HepG2 (cell line): ENCODE measurements around the gene TPCN2. TPM values are rescaled to one million over a fixed set of nuclear protein-coding genes. Genes with fewer than 3 reads are reported as not detected.

Experiments
- ATAC-seq: fragments of 200-7000 bp; cut with Tn5 transposase; 3 replicates; pipeline ENCODE4 v1.9.1; 2020; ENCODE audit warnings: mild to moderate bottlenecking, moderate library complexity
- BruUV-seq: library from RNA; stranded (reverse); fragments of 400-500 nt; replicated peaks from 2 replicates; lab custom pipeline; 2021; lab: Mats Ljungman, UMichigan
- CTCF ChIA-PET: fragments of 300-600 bp; formaldehyde crosslinking; extraction: SDS; loops from one replicate; lab custom pipeline; 2021; ENCODE audit warnings: low total read pairs, inconsistent platforms, low intra/inter-chr PET ratio; lab: Yijun Ruan, JAX
- POLR2A ChIA-PET: fragments of 350-600 bp; sonication (Branson Sonifier 250); formaldehyde crosslinking; loops from one replicate; lab custom pipeline; 2020; ENCODE audit warnings: antibody characterized with exemption, inconsistent platforms; lab: Yijun Ruan, JAX
- DNase-seq: peaks from one replicate; pipeline ENCODE4 v3.0.0-alpha.2; 2015; ENCODE audit warnings: low spot score
- FAIRE-seq: peaks from 3 replicates; lab custom pipeline; 2011; peaks lifted over from hg19 to GRCh38; lab: Jason Lieb, UNC
- H2AFZ ChIP-seq: one replicate; pipeline ENCODE4 v1.6.1; 2011; ENCODE audit warnings: low read length, inconsistent platforms
- H3K27ac ChIP-seq: fragments of 300-600 bp; 3 replicates; pipeline ENCODE4 v1.8.0; 2011; ENCODE audit warnings: mixed run types, mild to moderate bottlenecking, mixed read lengths, low read length, inconsistent platforms; ENCODE audit not compliant: insufficient read depth; ENCODE audit errors: extremely low read length
- H3K27me3 ChIP-seq, 2 experiments: fragments of 200-600 bp in 1 of 2; 2 replicates in 1 of 2; 3 replicates in 1 of 2; pipeline versions ENCODE4 v1.6.0 to v1.8.0; 2011; ENCODE audit warnings: low read length in 2 of 2, mild to moderate bottlenecking in 2 of 2, moderate library complexity in 2 of 2, inconsistent platforms in 1 of 2; ENCODE audit not compliant: insufficient read depth in 2 of 2, control insufficient read depth in 1 of 2
- H3K36me3 ChIP-seq, 2 experiments: fragments of 200-600 bp in 1 of 2; replicated peaks in 1 of 2; 2 replicates in 1 of 2; 3 replicates in 1 of 2; pipeline versions ENCODE4 v1.5.1 to v1.8.0; 2011; ENCODE audit warnings: low read length in 2 of 2, inconsistent platforms in 1 of 2; ENCODE audit not compliant: insufficient read depth in 2 of 2, control insufficient read depth in 1 of 2
- H3K4me1 ChIP-seq: 2 replicates; pipeline ENCODE4 v1.5.1; 2012; ENCODE audit warnings: low read length, inconsistent platforms; ENCODE audit not compliant: insufficient read depth
- H3K4me2 ChIP-seq: 2 replicates; pipeline ENCODE4 v1.6.0; 2011; ENCODE audit warnings: low read depth, low read length, inconsistent platforms
- H3K4me3 ChIP-seq, 3 experiments: fragments of 200-600 bp in 1 of 3; sonication (generic), shearing (Covaris generic) in 1 of 3; replicated peaks in 1 of 3; 2 replicates each; pipeline ENCODE4 v1.5.1; 2011 to 2016; ENCODE audit warnings: low read length in 3 of 3, inconsistent platforms in 2 of 3, low read depth in 2 of 3, mild to moderate bottlenecking in 2 of 3, control low read depth in 1 of 3, mixed read lengths in 1 of 3; ENCODE audit not compliant: insufficient read depth in 1 of 3
- H3K79me2 ChIP-seq: one replicate; pipeline ENCODE4 v1.6.1; 2011; ENCODE audit warnings: low read length, inconsistent platforms; ENCODE audit not compliant: insufficient read depth
- H3K9ac ChIP-seq: 2 replicates; pipeline ENCODE4 v1.6.0; 2011; ENCODE audit warnings: mild to moderate bottlenecking, low read depth, low read length, inconsistent platforms; ENCODE audit not compliant: insufficient read depth
- H3K9me3 ChIP-seq: 2 replicates; pipeline ENCODE4 v1.5.1; 2012; ENCODE audit warnings: mild to moderate bottlenecking, low read length
- H4K20me1 ChIP-seq: 2 replicates; pipeline ENCODE4 v1.6.0; 2011; ENCODE audit warnings: inconsistent platforms, mild to moderate bottlenecking, low read length, moderate library complexity; ENCODE audit not compliant: insufficient read depth
- FOXK2 ChIP-seq: fragments of 450-650 bp; IDR thresholded peaks from 2 replicates; pipeline ENCODE4 v1.6.1; 2016
- HNF4A ChIP-seq: sonication (generic); formaldehyde crosslinking; IDR thresholded peaks from 2 replicates; pipeline ENCODE4 v1.4.0; 2020; ENCODE audit warnings: missing genetic modification reagents
- SAP130 ChIP-seq: IDR thresholded peaks from 2 replicates; pipeline ENCODE4 v1.6.1; 2016; ENCODE audit warnings: low read depth
- SYNCRIP ChIP-seq: fragments of 200-400 bp; formaldehyde crosslinking; IDR thresholded peaks from 2 replicates; pipeline ENCODE4 v1.6.1; 2018; ENCODE audit warnings: mild to moderate bottlenecking, low read depth, low read length; ENCODE audit not compliant: insufficient read depth
- TEAD3 ChIP-seq: optimal IDR thresholded peaks from 2 replicates; pipeline ENCODE3; 2016; ENCODE audit warnings: borderline replicate concordance
- ZFP36 ChIP-seq: fragments of 150-350 bp; IDR thresholded peaks from 2 replicates; pipeline ENCODE4 v1.6.1; 2018; ENCODE audit warnings: borderline replicate concordance, low read length, low read depth; ENCODE audit not compliant: partially characterized antibody
- ZNF788 ChIP-seq: sonication (generic); formaldehyde crosslinking; IDR thresholded peaks from 2 replicates; pipeline ENCODE4 v1.5.0; 2020; ENCODE audit warnings: mild to moderate bottlenecking, missing genetic modification reagents, borderline replicate concordance
- ZNF790 ChIP-seq: sonication (generic); formaldehyde crosslinking; IDR thresholded peaks from 2 replicates; pipeline ENCODE4 v1.8.0; 2022; ENCODE audit warnings: missing genetic modification reagents, mild to moderate bottlenecking, borderline replicate concordance
- WGBS: methylation state at CpG from one replicate; pipeline ENCODE4 v1.1.6; 2017; ENCODE audit warnings: low lambda C conversion rate; 5-methylcytosine and 5-hydroxymethylcytosine counted together
- in situ Hi-C: cut with HindIII; loops from 2 replicates; pipeline ENCODE4 v1.10.0; 2017; ENCODE audit warnings: low pct_unique_long_range_greater_than_20kb; ENCODE audit not compliant: extremely low pct_ligation_motif_present
- intact Hi-C: fragments of 100-400 bp; cut with micrococcal nuclease; formaldehyde crosslinking; loops from one replicate; pipeline ENCODE4 v1.10.0; 2022; ENCODE audit not compliant: unreplicated experiment
- polyA plus RNA-seq, 8 experiments: library from polyadenylated mRNA; depleted of rRNA in 3 of 8; stranded (reverse) in 7 of 8; unstranded in 1 of 8; fragments of >200 nt; fragmentation: Illumina TruSeq in 4 of 8; extraction: Trizol in 4 of 8; gene quantifications; 2 replicates each; pipeline versions ENCODE4 v1.2.1 to v1.2.3, GENCODE V29; 2011 to 2016; ENCODE audit warnings: low read depth in 4 of 8, missing spikeins in 1 of 8, mixed read lengths in 1 of 8; ENCODE audit not compliant: insufficient read depth in 1 of 8
- total RNA-seq, 5 experiments: library from RNA; depleted of rRNA; stranded (reverse); fragments of >200 nt; fragmentation: Illumina TruSeq; extraction: Trizol; gene quantifications; 2 replicates each; pipeline ENCODE4 v1.2.3, GENCODE V29; 2016; ENCODE audit warnings: low read depth in 1 of 5
- TF ChIP-seq, protein P1 (sequence below): sonication (generic); formaldehyde crosslinking; IDR thresholded peaks from 2 replicates; pipeline ENCODE4 v1.4.0; 2020; ENCODE audit warnings: missing genetic modification reagents
- TF ChIP-seq, protein P2 (sequence below): sonication (generic); formaldehyde crosslinking; IDR thresholded peaks from 2 replicates; pipeline ENCODE4 v1.9.0; 2021; ENCODE audit warnings: missing genetic modification reagents, mild to moderate bottlenecking, borderline replicate concordance
- TF ChIP-seq, protein P3 (sequence below): sonication (generic); formaldehyde crosslinking; conservative IDR thresholded peaks from 2 replicates; pipeline ENCODE4 v1.8.0; 2022; ENCODE audit warnings: mild to moderate bottlenecking, moderate library complexity, missing genetic modification reagents
- TF ChIP-seq, protein P4 (sequence below): IDR thresholded peaks from 2 replicates; pipeline ENCODE4 v1.6.1; 2016; ENCODE audit warnings: mild to moderate bottlenecking

Gene TPCN2
- total and polyA plus RNA-seq, 2 of the 13 experiments (the other 11 are each of a cell fraction or from before 2014, with no cell fraction given) = 5.6 to 5.9 TPM

DNA sequence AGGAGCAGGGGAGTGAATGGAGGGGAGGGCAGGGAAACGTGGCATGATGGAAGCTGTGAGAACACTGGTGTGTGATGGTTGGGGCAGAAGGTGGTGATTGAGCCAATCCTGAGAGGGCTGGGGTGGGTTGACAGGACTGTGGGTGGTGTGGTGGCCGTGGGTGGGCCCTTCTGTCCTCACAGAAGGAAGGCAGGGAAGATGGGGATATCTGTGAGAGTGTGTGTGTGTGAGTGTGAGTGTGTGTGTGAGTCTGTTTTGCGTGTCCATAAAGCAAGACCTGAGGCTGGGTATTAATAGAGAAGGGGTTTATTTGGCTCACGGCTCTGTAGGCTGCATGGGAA is 13.0 kb downstream of the TPCN2 start:
- peaks cover 5% of the 10 kb centered on the region; the same call in 1 of the 2 replicates for H4K20me1 ChIP-seq
- WGBS = 91% methylated on average over 4 of the region's 4 CpGs
- no peaks in the 10 kb centered on the region for H3K27me3 ChIP-seq
- H3K9me3 ChIP-seq = no peaks in the 10 kb centered on the region
- no peak overlapping the region for H3K4me3 ChIP-seq
- TF ChIP-seq HNF4A (CRISPR knock-in tag) = no peak
- no peak for TF ChIP-seq TEAD3 (CRISPR knock-in tag)
- TF ChIP-seq, protein P1, sequence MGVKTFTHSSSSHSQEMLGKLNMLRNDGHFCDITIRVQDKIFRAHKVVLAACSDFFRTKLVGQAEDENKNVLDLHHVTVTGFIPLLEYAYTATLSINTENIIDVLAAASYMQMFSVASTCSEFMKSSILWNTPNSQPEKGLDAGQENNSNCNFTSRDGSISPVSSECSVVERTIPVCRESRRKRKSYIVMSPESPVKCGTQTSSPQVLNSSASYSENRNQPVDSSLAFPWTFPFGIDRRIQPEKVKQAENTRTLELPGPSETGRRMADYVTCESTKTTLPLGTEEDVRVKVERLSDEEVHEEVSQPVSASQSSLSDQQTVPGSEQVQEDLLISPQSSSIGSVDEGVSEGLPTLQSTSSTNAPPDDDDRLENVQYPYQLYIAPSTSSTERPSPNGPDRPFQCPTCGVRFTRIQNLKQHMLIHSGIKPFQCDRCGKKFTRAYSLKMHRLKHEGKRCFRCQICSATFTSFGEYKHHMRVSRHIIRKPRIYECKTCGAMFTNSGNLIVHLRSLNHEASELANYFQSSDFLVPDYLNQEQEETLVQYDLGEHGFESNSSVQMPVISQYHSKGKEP = no peak
- TF ChIP-seq, protein P2, sequence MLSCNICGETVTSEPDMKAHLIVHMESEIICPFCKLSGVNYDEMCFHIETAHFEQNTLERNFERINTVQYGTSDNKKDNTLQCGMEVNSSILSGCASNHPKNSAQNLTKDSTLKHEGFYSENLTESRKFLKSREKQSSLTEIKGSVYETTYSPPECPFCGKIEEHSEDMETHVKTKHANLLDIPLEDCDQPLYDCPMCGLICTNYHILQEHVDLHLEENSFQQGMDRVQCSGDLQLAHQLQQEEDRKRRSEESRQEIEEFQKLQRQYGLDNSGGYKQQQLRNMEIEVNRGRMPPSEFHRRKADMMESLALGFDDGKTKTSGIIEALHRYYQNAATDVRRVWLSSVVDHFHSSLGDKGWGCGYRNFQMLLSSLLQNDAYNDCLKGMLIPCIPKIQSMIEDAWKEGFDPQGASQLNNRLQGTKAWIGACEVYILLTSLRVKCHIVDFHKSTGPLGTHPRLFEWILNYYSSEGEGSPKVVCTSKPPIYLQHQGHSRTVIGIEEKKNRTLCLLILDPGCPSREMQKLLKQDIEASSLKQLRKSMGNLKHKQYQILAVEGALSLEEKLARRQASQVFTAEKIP (CRISPR knock-in tag) = no peak
- TF ChIP-seq FOXK2 = no peak
- TF ChIP-seq, protein P3, sequence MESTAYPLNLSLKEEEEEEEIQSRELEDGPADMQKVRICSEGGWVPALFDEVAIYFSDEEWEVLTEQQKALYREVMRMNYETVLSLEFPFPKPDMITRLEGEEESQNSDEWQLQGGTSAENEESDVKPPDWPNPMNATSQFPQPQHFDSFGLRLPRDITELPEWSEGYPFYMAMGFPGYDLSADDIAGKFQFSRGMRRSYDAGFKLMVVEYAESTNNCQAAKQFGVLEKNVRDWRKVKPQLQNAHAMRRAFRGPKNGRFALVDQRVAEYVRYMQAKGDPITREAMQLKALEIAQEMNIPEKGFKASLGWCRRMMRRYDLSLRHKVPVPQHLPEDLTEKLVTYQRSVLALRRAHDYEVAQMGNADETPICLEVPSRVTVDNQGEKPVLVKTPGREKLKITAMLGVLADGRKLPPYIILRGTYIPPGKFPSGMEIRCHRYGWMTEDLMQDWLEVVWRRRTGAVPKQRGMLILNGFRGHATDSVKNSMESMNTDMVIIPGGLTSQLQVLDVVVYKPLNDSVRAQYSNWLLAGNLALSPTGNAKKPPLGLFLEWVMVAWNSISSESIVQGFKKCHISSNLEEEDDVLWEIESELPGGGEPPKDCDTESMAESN (CRISPR knock-in tag) = no peak
- TF ChIP-seq ZFP36 = no peak
- TF ChIP-seq ZNF788 = no peak
- TF ChIP-seq SYNCRIP = no peak
- TF ChIP-seq, protein P4, sequence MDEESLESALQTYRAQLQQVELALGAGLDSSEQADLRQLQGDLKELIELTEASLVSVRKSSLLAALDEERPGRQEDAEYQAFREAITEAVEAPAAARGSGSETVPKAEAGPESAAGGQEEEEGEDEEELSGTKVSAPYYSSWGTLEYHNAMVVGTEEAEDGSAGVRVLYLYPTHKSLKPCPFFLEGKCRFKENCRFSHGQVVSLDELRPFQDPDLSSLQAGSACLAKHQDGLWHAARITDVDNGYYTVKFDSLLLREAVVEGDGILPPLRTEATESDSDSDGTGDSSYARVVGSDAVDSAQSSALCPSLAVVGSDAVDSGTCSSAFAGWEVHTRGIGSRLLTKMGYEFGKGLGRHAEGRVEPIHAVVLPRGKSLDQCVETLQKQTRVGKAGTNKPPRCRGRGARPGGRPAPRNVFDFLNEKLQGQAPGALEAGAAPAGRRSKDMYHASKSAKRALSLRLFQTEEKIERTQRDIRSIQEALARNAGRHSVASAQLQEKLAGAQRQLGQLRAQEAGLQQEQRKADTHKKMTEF (CRISPR knock-in tag) = no peak
- TF ChIP-seq ZNF790 = no peak
- no peak for TF ChIP-seq SAP130 (CRISPR knock-in tag)
- BruUV-seq = no TSS peak
- DNase-seq (no peak), ATAC-seq (no peak), FAIRE-seq (no peak)
- in situ Hi-C loops (no loop called here), intact Hi-C loops (no loop called here)
- H2AFZ ChIP-seq = no peak overlapping the region
- no peaks in the 10 kb centered on the region for H3K79me2 ChIP-seq
- H3K9ac ChIP-seq = no peak overlapping the region
- peaks cover 7 to 8% of the 10 kb centered on the region in 2 experiments; a peak in 3 of 5 replicates for H3K36me3 ChIP-seq
- H3K27ac ChIP-seq = no peak overlapping the region
- no peaks in the 10 kb centered on the region for H3K4me1 ChIP-seq
- no peak overlapping the region for H3K4me2 ChIP-seq
- ChIA-PET POLR2A (no interaction called here), CTCF (no interaction called here)
